ENCODE data around the gene TGM2. TPM values are rescaled to one million over a fixed set of nuclear protein-coding genes. Genes with fewer than 3 reads are reported as not detected.

The TGM2 gene
- total RNA-seq, 1 donor from 2014 or later: 135 TPM

- no peak for DNase-seq (ENCODE audit: low read depth)
- Histone ChIP-seq H3K4me3 (ENCODE audit: low read depth, low read length) (no peak overlapping the region), H3K27me3 (ENCODE audit: control insufficient read depth, insufficient read depth, low read length) (no peaks in the 10 kb centered on the region), H3K36me3 (ENCODE audit: control insufficient read depth, insufficient read depth, low read length) (no peaks in the 10 kb centered on the region)
- no peak for TF ChIP-seq CTCF (IDR thresholded peaks at IDR 0.05; ENCODE audit: insufficient read depth, low read length, poor library complexity, severe bottlenecking)
Observed at GRCh38 chr20:38120625-38120988, 44.5 kb downstream of the TGM2 start.

- no peak for DNase-seq (ENCODE audit: low read depth)
- no peak for TF ChIP-seq CTCF (IDR thresholded peaks at IDR 0.05; ENCODE audit: insufficient read depth, low read length, poor library complexity, severe bottlenecking)
- no peak overlapping the region for H3K4me3 ChIP-seq (ENCODE audit: low read depth, low read length)
- no peaks in the 10 kb centered on the region for H3K36me3 ChIP-seq (ENCODE audit: control insufficient read depth, insufficient read depth, low read length)
- no peaks in the 10 kb centered on the region for H3K27me3 ChIP-seq (ENCODE audit: control insufficient read depth, insufficient read depth, low read length)
Observed at GRCh38 chr20:38119446-38119845, 45.6 kb downstream of the TGM2 start.

- no peak for TF ChIP-seq CTCF (IDR thresholded peaks at IDR 0.05; ENCODE audit: insufficient read depth, low read length, poor library complexity, severe bottlenecking)
- peak; percentile 66 for DNase-seq (ENCODE audit: low read depth)
- Histone ChIP-seq H3K4me3 (ENCODE audit: low read depth, low read length) (no peak overlapping the region), H3K36me3 (ENCODE audit: control insufficient read depth, insufficient read depth, low read length) (no peaks in the 10 kb centered on the region), H3K27me3 (ENCODE audit: control insufficient read depth, insufficient read depth, low read length) (no peaks in the 10 kb centered on the region)
Observed at GRCh38 chr20:38117635-38118034, 47.4 kb downstream of the TGM2 start.

- DNase-seq (ENCODE audit: low read depth): no peak
- TF ChIP-seq CTCF (IDR thresholded peaks at IDR 0.05; ENCODE audit: insufficient read depth, low read length, poor library complexity, severe bottlenecking): no peak
- Histone ChIP-seq H3K4me3 (ENCODE audit: low read depth, low read length) (no peak overlapping the region), H3K36me3 (ENCODE audit: control insufficient read depth, insufficient read depth, low read length) (no peaks in the 10 kb centered on the region), H3K27me3 (ENCODE audit: control insufficient read depth, insufficient read depth, low read length) (no peaks in the 10 kb centered on the region)
Observed at GRCh38 chr20:38117205-38117604, 47.9 kb downstream of the TGM2 start.

- no peak for TF ChIP-seq CTCF (IDR thresholded peaks at IDR 0.05; ENCODE audit: insufficient read depth, low read length, poor library complexity, severe bottlenecking)
- H3K36me3 ChIP-seq (ENCODE audit: control insufficient read depth, insufficient read depth, low read length): no peaks in the 10 kb centered on the region
- H3K4me3 ChIP-seq (ENCODE audit: low read depth, low read length): no peak overlapping the region
- no peaks in the 10 kb centered on the region for H3K27me3 ChIP-seq (ENCODE audit: control insufficient read depth, insufficient read depth, low read length)
- no peak for DNase-seq (ENCODE audit: low read depth)
Observed at GRCh38 chr20:38116409-38117165, 48.5 kb downstream of the TGM2 start.

- TF ChIP-seq CTCF (IDR thresholded peaks at IDR 0.05; ENCODE audit: insufficient read depth, low read length, poor library complexity, severe bottlenecking): no peak
- Histone ChIP-seq H3K36me3 (ENCODE audit: control insufficient read depth, insufficient read depth, low read length) (no peaks in the 10 kb centered on the region), H3K4me3 (ENCODE audit: low read depth, low read length) (no peak overlapping the region), H3K27me3 (ENCODE audit: control insufficient read depth, insufficient read depth, low read length) (no peaks in the 10 kb centered on the region)
- DNase-seq (ENCODE audit: low read depth): no peak
Observed at GRCh38 chr20:38115896-38116295, 49.2 kb downstream of the TGM2 start.

Data from kidney epithelial cell (primary cell).